Endothelial cell (in vitro differentiated cells): ENCODE measurements around the gene SIRT3. TPM values are rescaled to one million over a fixed set of nuclear protein-coding genes. Genes with fewer than 3 reads are reported as not detected.
A peak's percentile ranks its signal among the peaks of the same experiment; 100 is the strongest.

Experiments
- DNase-seq: peaks from one replicate; pipeline ENCODE4 v3.0.0; 2021; ENCODE audit warnings: low spot score
- H3K27ac Mint-ChIP-seq: one replicate; pipeline ENCODE4 v1.8.0; 2021; ENCODE audit warnings: mixed read lengths, inconsistent platforms; ENCODE audit not compliant: unreplicated experiment
- H3K27me3 Mint-ChIP-seq: one replicate; pipeline ENCODE4 v1.8.0; 2021; ENCODE audit warnings: mild to moderate bottlenecking, moderate library complexity, mixed read lengths, inconsistent platforms; ENCODE audit not compliant: unreplicated experiment
- H3K36me3 Mint-ChIP-seq: one replicate; pipeline ENCODE4 v1.8.0; 2021; ENCODE audit warnings: mild to moderate bottlenecking, low read depth, mixed read lengths, inconsistent platforms; ENCODE audit not compliant: unreplicated experiment
- H3K4me1 Mint-ChIP-seq: one replicate; pipeline ENCODE4 v1.8.0; 2021; ENCODE audit warnings: mild to moderate bottlenecking, mixed read lengths, inconsistent platforms; ENCODE audit not compliant: unreplicated experiment
- H3K4me3 Mint-ChIP-seq: one replicate; pipeline ENCODE4 v1.8.0; 2021; ENCODE audit warnings: mild to moderate bottlenecking, mixed read lengths, inconsistent platforms; ENCODE audit not compliant: unreplicated experiment
- H3K9me3 Mint-ChIP-seq: one replicate; pipeline ENCODE4 v1.8.0; 2021; ENCODE audit warnings: mixed read lengths, inconsistent platforms; ENCODE audit not compliant: unreplicated experiment
- total RNA-seq: library from RNA; stranded (reverse); fragmentation: NEBNext Ultra II Directional; extraction: Animal tissue kit (Norgen Biotek cat#: 25700); gene quantifications from one replicate; pipeline ENCODE4 v1.2.1, GENCODE V29; 2021; ENCODE audit not compliant: unreplicated experiment
- TF ChIP-seq, protein P1 (sequence below): fragments of 200-600 bp; sonication (generic); IDR thresholded peaks from one replicate; pipeline ENCODE4 v1.5.0; 2021; ENCODE audit warnings: antibody characterized with exemption; ENCODE audit not compliant: unreplicated experiment

SIRT3 gene
- total RNA-seq, 1 donor from 2014 or later, result 23.4 TPM

DNA sequence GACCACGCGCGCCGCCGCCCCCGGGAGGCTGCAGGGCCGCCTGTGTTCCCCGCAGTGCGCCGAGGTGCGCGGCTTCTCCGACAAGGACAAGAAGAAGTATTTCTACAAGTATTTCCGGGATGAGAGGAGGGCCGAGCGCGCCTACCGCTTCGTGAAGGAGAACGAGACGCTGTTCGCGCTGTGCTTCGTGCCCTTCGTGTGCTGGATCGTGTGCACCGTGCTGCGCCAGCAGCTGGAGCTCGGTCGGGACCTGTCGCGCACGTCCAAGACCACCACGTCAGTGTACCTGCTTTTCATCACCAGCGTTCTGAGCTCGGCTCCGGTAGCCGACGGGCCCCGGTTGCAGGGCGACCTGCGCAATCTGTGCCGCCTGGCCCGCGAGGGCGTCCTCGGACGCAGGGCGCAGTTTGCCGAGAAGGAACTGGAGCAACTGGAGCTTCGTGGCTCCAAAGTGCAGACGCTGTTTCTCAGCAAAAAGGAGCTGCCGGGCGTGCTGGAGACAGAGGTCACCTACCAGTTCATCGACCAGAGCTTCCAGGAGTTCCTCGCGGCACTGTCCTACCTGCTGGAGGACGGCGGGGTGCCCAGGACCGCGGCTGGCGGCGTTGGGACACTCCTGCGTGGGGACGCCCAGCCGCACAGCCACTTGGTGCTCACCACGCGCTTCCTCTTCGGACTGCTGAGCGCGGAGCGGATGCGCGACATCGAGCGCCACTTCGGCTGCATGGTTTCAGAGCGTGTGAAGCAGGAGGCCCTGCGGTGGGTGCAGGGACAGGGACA lies 44.8 kb upstream of the SIRT3 start:
- peaks cover 4% of the 10 kb centered on the region for H3K9me3 Mint-ChIP-seq
- H3K4me3 Mint-ChIP-seq, result no peak overlapping the region
- peaks cover 5% of the 10 kb centered on the region for H3K36me3 Mint-ChIP-seq
- no peak for DNase-seq
- peaks cover 22% of the 10 kb centered on the region for H3K27me3 Mint-ChIP-seq
- no peak overlapping the region for H3K27ac Mint-ChIP-seq
- no peaks in the 10 kb centered on the region for H3K4me1 Mint-ChIP-seq
- TF ChIP-seq, protein P1, sequence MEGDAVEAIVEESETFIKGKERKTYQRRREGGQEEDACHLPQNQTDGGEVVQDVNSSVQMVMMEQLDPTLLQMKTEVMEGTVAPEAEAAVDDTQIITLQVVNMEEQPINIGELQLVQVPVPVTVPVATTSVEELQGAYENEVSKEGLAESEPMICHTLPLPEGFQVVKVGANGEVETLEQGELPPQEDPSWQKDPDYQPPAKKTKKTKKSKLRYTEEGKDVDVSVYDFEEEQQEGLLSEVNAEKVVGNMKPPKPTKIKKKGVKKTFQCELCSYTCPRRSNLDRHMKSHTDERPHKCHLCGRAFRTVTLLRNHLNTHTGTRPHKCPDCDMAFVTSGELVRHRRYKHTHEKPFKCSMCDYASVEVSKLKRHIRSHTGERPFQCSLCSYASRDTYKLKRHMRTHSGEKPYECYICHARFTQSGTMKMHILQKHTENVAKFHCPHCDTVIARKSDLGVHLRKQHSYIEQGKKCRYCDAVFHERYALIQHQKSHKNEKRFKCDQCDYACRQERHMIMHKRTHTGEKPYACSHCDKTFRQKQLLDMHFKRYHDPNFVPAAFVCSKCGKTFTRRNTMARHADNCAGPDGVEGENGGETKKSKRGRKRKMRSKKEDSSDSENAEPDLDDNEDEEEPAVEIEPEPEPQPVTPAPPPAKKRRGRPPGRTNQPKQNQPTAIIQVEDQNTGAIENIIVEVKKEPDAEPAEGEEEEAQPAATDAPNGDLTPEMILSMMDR, result no peak

DNA sequence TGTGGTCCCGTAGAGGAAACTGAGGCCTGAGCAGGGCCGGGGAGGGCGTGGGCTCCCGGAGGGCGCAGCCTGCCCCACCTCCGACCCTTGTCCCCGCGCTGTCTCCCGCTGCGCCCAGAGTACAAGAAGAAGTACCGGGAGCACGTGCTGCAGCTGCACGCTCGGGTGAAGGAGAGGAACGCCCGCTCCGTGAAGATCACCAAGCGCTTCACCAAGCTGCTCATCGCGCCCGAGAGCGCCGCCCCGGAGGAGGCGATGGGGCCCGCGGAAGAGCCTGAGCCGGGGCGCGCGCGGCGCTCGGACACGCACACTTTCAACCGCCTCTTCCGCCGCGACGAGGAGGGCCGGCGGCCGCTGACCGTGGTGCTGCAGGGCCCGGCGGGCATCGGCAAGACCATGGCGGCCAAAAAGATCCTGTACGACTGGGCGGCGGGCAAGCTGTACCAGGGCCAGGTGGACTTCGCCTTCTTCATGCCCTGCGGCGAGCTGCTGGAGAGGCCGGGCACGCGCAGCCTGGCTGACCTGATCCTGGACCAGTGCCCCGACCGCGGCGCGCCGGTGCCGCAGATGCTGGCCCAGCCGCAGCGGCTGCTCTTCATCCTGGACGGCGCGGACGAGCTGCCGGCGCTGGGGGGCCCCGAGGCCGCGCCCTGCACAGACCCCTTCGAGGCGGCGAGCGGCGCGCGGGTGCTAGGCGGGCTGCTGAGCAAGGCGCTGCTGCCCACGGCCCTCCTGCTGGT lies 44.0 kb upstream of the SIRT3 start:
- no peaks in the 10 kb centered on the region for H3K4me1 Mint-ChIP-seq
- H3K36me3 Mint-ChIP-seq, result peaks cover 5% of the 10 kb centered on the region
- no peak overlapping the region for H3K4me3 Mint-ChIP-seq
- DNase-seq, result peak; percentile 57
- H3K27ac Mint-ChIP-seq, result no peak overlapping the region
- TF ChIP-seq, protein P1, result no peak
- H3K9me3 Mint-ChIP-seq, result peaks cover 4% of the 10 kb centered on the region
- peaks cover 22% of the 10 kb centered on the region for H3K27me3 Mint-ChIP-seq

DNA sequence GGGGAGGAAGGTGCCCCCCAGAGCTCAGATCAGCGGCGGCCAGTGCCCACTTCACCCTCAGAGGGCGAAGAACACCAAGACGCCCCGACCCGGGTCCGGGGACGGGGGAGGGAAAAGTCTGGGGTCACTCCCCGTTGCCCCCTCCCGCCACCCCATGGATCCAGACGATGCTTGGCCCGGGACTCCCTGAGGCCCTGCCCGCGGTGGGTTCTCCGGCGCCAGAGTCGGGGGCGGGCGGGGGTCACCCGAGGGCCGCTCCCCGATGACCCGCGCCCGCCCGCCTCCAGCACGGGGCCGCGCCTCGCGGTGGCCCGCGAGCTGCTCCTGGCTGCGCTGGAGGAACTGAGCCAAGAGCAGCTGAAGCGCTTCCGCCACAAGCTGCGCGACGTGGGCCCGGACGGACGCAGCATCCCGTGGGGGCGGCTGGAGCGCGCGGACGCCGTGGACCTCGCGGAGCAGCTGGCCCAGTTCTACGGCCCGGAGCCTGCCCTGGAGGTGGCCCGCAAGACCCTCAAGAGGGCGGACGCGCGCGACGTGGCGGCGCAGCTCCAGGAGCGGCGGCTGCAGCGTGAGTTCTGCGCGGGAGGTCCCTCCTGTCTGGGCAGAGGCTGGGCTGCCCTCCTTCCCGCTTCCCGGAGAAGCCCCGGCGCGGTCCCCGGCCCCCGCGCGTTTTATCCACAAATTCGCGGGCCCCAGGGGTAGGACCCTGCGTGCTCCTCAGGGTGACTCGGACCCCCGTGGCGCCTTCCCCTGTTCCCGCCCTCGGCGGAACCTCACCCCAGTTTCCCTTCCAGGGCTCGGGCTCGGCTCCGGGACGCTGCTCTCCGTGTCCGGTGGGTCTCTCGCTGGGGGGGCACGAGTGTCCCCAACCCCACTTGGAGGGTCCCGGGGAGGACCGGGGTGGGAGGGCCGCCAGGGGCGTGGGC lies 43.2 kb upstream of the SIRT3 start:
- Mint-ChIP-seq H3K4me3 (no peak overlapping the region), H3K36me3 (peaks cover 5% of the 10 kb centered on the region), H3K9me3 (peaks cover 4% of the 10 kb centered on the region), H3K4me1 (no peaks in the 10 kb centered on the region), H3K27ac (no peak overlapping the region), H3K27me3 (peaks cover 22% of the 10 kb centered on the region)
- TF ChIP-seq, protein P1, result no peak
- DNase-seq, result no peak

DNA sequence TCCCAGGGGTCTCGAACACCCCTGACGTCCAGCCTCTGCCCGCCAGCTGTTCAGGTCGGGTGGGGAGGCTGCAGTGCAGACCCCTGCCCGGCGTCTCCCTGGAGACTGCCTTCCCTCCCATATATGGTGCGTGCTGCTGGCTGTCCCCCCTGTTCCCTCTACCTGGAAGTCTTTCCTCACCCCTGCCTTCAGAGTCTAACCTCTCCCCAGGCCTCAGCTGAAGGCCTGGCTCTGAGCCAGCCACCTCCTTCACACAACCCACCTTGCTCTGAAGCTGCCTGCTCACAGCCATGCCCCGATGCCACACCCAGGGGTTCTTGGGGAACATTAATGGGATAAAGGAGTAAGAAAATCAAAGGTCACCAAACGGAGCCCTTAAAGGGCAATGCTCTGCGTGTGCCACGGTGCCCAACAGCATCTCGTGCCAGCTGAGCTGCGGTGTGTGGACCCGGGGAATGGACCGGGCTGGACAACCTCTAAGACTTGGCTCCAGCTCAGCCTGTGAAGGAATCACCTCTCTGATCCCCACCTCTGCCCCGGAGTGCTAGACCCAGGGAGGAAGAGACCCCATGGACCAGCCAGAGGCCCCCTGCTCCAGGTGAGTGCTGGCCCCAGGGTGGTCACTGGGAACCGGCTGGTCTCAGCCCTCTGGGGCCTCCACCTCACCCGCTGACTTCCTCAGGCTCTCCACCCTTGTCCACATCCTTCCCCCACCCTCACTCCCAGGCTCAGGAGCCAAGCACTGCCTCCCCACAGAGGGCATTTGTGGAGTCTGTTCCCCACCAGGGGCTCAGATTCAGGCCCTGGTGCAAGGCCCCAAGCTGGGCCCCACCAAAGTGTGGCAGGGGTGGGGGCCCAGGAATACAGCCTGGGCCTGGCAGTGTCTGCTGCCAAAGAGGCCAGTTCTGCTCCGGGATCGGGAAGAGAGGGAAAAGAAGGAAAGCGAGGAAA lies 42.1 kb upstream of the SIRT3 start, which contains the start of gene NLRP6:
Gene NLRP6, plus strand, starts transcription at position 407 of the 951 bp plus-strand sequence. Its CDS starts 163 bp downstream, at position 570.
- no peaks in the 10 kb centered on the region for H3K36me3 Mint-ChIP-seq

More for the DNA sequence above, 42.1 kb upstream of the SIRT3 start, which contains the start of gene NLRP6:
- H3K9me3 Mint-ChIP-seq, result no peaks in the 10 kb centered on the region
- DNase-seq, result no peak
- TF ChIP-seq, protein P1, result no peak
- H3K4me1 Mint-ChIP-seq, result no peaks in the 10 kb centered on the region
- H3K27ac Mint-ChIP-seq, result no peak within 1 kb of the TSS
- H3K4me3 Mint-ChIP-seq, result peak within 1 kb of the TSS; percentile 65
- H3K27me3 Mint-ChIP-seq, result peaks cover 20% of the 10 kb centered on the region
